Neural cell (in vitro differentiated cells): Measurements from ENCODE around the gene ZNF669.

Experiments
- POLR2AphosphoS5 ChIP-seq: IDR thresholded peaks from 2 replicates; pipeline ENCODE4 v1.6.1; 2012
- TF ChIP-seq, protein P1 (sequence below): fragments of 450-650 bp; IDR thresholded peaks from 2 replicates; pipeline ENCODE4 v1.5.1; 2014; ENCODE audit warnings: antibody characterized with exemption, mild to moderate bottlenecking, moderate library complexity; ENCODE audit not compliant: poor library complexity, severe bottlenecking

DNA sequence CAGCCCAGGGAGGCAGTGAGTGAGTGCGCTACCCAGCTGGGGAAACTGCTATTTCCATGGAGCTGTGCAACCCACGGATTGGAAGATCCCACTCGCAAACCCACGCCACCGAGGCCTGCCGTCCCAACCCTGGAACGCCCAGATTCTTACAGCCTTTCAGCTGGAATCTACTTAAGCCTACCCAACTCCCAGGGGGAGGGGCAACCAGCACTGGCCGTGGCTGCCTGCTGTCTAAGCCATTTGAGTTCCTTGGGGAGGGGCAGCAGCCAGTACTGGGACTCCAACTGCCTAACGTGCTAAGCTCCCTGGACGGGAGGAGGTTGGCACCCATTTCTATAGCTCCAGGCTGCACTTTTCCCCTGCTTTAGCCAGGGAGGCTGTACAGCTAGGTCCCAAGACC is 27.1 kb upstream of the ZNF669 start:
- TF ChIP-seq, protein P1, sequence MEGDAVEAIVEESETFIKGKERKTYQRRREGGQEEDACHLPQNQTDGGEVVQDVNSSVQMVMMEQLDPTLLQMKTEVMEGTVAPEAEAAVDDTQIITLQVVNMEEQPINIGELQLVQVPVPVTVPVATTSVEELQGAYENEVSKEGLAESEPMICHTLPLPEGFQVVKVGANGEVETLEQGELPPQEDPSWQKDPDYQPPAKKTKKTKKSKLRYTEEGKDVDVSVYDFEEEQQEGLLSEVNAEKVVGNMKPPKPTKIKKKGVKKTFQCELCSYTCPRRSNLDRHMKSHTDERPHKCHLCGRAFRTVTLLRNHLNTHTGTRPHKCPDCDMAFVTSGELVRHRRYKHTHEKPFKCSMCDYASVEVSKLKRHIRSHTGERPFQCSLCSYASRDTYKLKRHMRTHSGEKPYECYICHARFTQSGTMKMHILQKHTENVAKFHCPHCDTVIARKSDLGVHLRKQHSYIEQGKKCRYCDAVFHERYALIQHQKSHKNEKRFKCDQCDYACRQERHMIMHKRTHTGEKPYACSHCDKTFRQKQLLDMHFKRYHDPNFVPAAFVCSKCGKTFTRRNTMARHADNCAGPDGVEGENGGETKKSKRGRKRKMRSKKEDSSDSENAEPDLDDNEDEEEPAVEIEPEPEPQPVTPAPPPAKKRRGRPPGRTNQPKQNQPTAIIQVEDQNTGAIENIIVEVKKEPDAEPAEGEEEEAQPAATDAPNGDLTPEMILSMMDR: no peak
- TF ChIP-seq POLR2AphosphoS5: no peak
